Mesodermal cell (in vitro differentiated cells): ENCODE measurements around the gene CA9.
A peak's percentile ranks its signal among the peaks of the same experiment; 100 is the strongest.

ENCODE experiments used
- H3K27ac ChIP-seq: 2 replicates; pipeline ENCODE4 v1.7.0; 2013; ENCODE audit warnings: mild to moderate bottlenecking, low read depth, low read length, moderate library complexity; ENCODE audit not compliant: severe bottlenecking
- H3K36me3 ChIP-seq: 2 replicates; pipeline ENCODE4 v1.7.1; 2013; ENCODE audit warnings: mild to moderate bottlenecking, low read length, moderate library complexity; ENCODE audit not compliant: control insufficient read depth, insufficient read depth
- H3K4me1 ChIP-seq: one replicate; pipeline ENCODE4 v1.7.1; 2013; ENCODE audit warnings: mild to moderate bottlenecking, low read length; ENCODE audit not compliant: insufficient read depth, control insufficient read depth, poor library complexity, severe bottlenecking
- H3K4me3 ChIP-seq: 2 replicates; pipeline ENCODE4 v1.7.0; 2013; ENCODE audit warnings: low read length, control low read depth, mild to moderate bottlenecking; ENCODE audit not compliant: insufficient read depth, poor library complexity, severe bottlenecking; ENCODE audit errors: extremely low read depth
- H3K9me3 ChIP-seq: 2 replicates; pipeline ENCODE4 v1.7.1; 2013; ENCODE audit warnings: mild to moderate bottlenecking, low read length, moderate library complexity; ENCODE audit not compliant: control insufficient read depth
- WGBS, 2 experiments: methylation state at CpG; one replicate each; pipeline ENCODE4 v1.1.5; 2013; ENCODE audit warnings: missing lambda C conversion rate in 2 of 2; ENCODE audit not compliant: insufficient coverage in 2 of 2; 5-methylcytosine and 5-hydroxymethylcytosine counted together

Gene CA9

DNA sequence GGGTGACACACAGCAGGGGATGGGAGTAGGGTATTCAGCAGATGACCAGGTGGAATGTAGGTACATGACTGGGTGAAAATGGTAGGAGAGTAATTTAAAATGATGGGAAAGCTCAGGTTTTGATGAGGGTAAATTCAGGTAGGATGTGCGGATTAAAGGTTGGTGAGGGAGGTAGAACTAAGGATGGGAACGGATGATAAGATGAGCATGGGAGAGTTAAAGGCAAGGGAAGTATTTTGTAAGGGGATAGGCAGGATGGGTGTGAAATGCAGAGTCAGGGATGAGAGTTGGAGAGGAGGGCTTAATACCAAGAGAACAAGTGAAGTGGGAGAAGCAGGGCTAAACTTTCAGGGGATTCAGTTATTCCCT is 56.7 kb downstream of the CA9 start:
- H3K36me3 ChIP-seq, result peaks cover 34% of the 10 kb centered on the region
- H3K4me3 ChIP-seq, result peak overlapping the region; percentile 94
- no peak overlapping the region for H3K27ac ChIP-seq
- H3K4me1 ChIP-seq, result peaks cover 47% of the 10 kb centered on the region
- WGBS, 2 experiments, result 91 to 93% methylated on average over 2 of the region's 2 CpGs
- H3K9me3 ChIP-seq, result no peaks in the 10 kb centered on the region
